Gastroesophageal sphincter (tissue), 3 donors: ENCODE results near the gene ARHGEF19.

Source experiments
- POLR2A ChIP-seq, 2 donors: fragments of 450-650 bp; IDR thresholded peaks; one replicate each; pipeline ENCODE4 v1.6.1; 2017; ENCODE audit warnings: antibody characterized with exemption in 2 of 2, mild to moderate bottlenecking in 2 of 2, moderate library complexity in 1 of 2
- POLR2AphosphoS5 ChIP-seq: sonication (generic); formaldehyde crosslinking; IDR thresholded peaks from one replicate; pipeline ENCODE4 v1.6.1; 2017; ENCODE audit warnings: antibody characterized with exemption
- TF ChIP-seq, protein P1 (sequence below), 4 experiments: fragments of 200-600 bp in 2 of 4; fragments of 450-650 bp in 2 of 4; sonication (generic) in 1 of 4; IDR thresholded peaks; one replicate each; pipeline ENCODE4 v1.5.1; 2017 to 2019; ENCODE audit warnings: antibody characterized with exemption in 4 of 4, mild to moderate bottlenecking in 2 of 4, moderate library complexity in 2 of 4

- TF ChIP-seq, protein P1, sequence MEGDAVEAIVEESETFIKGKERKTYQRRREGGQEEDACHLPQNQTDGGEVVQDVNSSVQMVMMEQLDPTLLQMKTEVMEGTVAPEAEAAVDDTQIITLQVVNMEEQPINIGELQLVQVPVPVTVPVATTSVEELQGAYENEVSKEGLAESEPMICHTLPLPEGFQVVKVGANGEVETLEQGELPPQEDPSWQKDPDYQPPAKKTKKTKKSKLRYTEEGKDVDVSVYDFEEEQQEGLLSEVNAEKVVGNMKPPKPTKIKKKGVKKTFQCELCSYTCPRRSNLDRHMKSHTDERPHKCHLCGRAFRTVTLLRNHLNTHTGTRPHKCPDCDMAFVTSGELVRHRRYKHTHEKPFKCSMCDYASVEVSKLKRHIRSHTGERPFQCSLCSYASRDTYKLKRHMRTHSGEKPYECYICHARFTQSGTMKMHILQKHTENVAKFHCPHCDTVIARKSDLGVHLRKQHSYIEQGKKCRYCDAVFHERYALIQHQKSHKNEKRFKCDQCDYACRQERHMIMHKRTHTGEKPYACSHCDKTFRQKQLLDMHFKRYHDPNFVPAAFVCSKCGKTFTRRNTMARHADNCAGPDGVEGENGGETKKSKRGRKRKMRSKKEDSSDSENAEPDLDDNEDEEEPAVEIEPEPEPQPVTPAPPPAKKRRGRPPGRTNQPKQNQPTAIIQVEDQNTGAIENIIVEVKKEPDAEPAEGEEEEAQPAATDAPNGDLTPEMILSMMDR (IDR thresholded peaks at IDR 0.05) = no peak
- TF ChIP-seq POLR2AphosphoS5 (no peak), POLR2A (IDR thresholded peaks at IDR 0.05) (no peak)
These were observed 50.2 kb downstream of the ARHGEF19 start for GRCh38 chr1:16162163-16162822.
